HG03469 (cell line): ENCODE measurements around the gene PHYKPL.
"Not testable (repeated sequence)": the region's sequence is repeated elsewhere in the genome, so short reads cannot be mapped to it uniquely, and the experiment has no call there.

Experiments
- ATAC-seq: cut with Tn5 transposase; IDR thresholded peaks from one replicate; pipeline ENCODE4 v1.9.1; 2021; ENCODE audit warnings: mild to moderate bottlenecking, moderate library complexity, moderate number of reproducible peaks; ENCODE audit not compliant: unreplicated experiment

PHYKPL gene

DNA sequence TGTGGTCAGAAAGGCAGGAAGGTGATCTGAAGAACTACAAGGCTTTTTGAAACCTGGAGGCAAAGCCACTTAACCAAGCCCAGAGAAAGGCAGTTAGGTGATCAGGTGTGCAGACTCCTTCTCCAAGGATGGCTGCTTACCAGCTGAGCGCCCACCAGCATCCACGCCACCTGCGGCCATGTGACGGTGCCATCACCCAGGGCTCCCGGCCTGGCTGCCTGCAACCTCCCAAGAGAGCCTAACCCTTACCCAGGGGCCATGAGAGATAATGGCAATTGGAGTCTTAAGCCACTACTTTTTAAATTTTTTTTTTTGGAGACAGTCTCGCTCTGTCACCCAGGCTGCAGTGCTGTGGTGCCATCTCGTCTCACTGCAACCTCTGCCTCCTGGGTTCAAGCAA, 33.1 kb upstream of the PHYKPL start:
- ATAC-seq, result no peak

DNA sequence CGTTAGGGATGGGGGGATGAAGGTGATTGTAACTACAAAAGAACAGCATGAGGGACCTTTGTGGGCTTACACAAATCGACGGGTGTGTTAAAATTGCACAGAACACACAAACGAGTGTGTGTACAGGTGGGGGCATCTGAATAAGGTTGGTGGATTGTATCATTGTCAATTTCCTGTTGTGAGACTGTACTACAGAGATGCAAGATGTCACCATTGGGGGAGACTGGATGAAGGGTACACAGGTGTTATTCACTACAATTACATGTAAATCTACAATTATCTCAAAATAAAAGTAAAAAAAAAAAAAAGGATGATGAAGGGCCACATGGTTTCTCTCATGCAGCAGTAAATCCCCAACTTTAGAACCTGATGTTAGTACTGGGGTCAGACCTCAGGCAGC, 31.4 kb upstream of the PHYKPL start:
- ATAC-seq, result no peak

DNA sequence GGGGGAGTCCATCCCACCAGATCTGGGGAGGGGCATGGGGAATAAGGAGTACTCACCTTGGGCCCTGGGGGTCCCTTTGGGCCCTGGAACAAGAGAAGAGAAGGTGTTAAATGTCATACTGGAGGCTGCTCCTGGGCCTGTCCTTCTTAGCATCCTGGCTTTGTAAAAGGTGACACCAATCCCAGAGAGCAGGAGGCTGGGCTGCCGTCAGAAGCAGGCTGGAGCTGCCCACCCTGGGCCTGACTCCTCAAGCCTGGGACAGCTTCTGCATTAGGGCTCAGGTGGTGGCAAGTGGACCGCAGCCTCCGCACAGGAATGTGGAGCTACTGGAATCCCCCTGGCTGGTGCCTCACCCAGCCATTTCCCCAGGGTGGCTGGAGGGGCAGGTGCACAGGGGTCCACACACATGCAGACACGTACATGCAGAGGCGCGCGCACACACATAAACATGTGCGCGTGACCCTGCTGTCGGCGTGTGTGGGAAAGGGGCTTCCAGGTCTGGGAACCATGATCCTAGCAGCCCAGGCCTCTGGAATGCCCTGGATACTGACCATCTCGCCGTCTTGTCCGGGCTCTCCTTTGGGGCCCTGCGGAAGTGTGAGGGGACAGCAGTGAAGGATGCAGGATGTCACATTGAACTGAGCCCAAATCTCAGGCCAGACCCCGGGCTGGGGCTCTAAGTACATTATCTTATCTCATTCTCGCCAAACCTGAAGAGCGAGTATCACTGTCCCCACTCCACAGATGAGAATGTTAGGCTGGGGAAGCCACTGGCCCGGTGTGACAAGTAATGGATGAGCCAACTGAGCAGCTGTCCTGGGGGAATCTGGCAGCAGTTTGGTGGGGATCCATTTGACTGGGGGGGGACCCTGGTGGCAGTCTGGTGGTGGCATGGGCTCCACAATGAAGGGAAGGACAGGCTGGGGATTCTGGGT, 29.3 kb upstream of the PHYKPL start:
- no peak for ATAC-seq

DNA sequence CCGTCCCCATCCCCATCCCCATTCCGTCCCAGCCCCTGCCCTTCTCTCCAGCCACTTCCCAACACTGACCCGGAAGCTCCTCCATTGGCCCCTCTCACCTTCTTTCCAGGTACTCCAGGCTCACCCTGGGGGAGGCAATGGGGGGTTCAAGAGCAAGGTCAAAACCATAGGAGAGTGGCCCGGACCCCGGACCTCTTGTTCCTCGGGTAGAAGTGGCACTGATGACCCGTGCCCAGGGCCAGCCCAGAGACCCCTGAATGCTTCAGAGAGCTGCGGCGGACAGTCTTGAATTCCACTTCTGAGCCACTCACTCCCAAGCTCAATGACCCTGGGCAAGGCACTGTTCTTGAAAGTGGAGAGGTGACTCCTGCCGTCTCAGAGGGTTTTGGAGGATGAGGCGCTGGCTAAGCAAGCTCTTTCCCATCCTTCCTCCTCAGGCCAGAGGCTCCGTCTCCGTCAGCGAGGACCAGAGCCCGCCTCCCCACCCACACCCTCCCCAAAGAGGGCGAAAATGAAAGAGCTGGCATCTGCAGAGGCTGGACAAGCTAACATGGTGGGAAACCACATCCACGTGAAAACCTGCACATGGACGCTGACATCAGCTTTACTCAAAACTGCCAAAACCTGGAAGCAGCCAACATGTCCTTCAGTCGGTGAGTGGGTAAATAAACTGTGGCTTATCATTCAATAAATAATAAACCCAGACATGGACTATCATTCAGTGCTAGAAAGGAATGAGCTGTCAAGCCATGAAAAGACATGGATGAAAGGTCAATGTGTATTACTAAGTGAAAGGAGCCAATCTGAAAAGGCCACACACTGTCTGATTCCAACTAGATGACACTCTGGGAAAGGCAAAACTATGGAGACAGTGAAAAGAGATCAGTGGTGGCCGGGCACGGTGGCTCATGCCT, 27.3 kb upstream of the PHYKPL start:
- ATAC-seq, result no peak

DNA sequence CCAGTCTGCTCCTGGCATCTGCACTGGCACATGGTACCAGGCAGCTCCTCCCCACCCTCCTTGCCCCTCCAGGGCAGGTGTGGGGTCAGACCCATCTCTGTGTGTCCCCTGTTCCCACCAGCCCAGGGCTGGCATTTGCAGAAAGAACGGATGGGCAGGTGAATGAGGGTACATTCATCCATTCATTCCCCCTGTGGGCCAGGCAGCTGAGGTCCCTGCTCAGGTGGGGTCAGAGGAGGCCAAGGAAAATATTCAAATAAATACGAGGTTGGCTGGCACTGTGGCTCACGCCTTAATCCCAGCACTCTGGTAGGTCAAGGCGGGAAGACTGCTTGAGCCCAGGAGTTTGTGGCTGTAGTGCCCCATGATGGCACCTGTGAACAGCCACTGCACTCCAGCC, 25.0 kb upstream of the PHYKPL start:
- no peak for ATAC-seq

DNA sequence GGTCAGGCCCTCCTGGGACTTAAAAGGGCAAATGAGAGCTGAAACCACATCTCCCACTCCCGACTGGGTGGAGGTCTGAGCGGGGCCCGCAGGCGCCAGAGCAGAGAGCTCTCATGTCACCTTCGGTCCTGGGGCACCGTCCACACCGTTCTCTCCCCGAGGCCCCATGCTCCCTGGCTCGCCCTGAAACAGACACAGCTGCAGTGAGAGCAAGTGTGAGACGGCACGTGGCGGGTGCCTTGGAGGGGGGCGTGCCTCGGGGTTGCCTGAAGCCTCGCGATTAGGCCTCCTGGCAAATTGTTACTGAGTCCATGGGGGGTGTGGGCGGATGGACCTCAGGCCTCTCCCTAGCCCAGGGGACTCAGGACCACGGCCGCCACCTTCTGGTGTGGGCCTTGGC, 24.1 kb upstream of the PHYKPL start:
- no peak for ATAC-seq

DNA sequence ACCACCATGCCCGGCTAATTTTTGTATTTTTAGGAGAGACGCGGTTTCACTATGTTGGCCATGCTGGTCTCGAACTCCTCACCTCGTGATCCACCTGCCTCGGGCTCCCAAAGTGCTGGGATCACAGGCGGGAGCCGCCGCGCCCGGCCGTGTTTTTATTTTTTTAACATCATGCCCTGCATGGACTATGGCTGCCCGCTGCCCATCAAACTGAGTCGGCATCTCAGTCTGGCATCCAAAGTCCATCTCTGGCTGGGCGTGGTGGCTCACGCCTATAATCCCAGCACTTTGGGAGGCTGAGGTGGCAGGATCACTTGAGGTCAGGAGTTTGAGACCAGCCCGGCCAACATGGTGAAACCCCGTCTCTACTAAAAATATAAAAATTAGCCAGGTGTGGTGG, 21.0 kb upstream of the PHYKPL start:
- ATAC-seq, result not testable (repeated sequence)

DNA sequence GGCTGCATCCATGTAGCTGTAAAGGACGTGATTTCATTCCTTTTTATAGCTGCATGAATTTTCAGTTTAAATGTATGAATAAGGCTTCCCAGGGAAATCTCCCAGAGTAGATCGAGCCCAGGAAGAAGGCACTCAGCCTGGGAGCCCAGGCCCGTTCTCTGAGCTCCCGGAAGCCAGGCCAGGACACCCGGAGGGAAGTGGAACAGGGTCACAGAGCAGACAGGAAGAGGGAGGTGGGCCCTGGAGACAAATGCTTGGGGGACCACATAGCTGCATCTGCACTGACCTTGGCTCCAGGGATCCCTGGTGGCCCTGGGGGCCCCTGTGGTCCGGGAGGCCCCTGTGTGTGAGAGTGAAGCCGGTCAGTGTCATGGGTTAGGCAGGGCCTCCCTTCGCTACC, 19.7 kb upstream of the PHYKPL start:
- no peak for ATAC-seq

DNA sequence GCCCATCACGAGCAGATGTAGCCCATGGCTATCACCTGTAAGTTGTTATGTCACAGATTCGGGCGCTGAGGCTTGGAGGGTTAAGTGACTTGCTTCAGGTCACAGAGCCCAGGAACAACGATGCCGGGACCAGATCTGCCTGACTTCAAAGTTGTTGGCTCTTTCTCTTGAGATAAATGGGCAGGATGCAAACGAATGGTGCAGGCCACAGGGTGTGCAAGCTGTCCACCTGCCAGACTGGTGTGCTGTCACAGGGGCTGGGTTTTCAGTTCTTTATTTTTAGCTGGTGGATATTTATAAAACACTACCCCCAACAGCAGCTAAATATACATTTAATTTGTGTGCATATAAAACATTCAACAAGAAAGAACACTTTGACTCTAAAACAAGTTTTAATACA, 17.7 kb upstream of the PHYKPL start:
- ATAC-seq, result no peak

DNA sequence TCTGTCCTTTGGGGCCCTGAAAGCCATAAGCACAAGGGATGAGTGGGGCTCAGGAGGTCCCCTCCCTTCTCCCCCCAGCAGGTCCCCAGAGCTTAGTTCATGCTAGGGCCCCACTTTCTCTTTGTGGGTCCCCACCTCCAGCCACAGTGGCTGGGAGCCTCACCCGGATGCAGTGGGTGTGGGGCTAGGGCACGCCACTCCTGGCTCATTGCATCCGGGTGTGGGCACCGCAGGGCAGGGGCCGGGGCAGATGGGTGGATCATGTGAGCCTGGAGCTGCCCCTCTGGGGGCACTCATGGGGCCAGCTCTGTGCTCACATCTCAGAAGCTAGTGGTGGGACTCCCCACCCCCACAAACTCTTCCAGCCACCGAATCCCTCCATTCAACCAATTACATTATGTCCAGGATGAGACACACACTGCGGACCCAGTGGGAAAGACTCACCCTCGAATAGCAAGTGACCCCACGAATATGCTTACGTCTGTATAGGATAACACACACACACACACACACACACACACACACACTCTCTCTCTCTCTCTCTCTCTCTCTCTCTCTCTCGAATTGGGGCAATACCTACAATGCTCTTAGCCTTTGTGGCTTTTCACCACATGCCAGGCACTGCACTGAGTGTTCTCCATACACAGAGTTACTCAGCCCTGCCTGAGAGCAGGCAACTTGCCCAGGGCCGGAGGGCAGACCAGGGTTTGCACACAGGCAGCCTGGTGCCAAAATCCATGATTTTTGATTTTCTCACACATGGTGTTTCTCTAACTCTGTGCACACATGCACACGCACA, 16.8 kb upstream of the PHYKPL start:
- no peak for ATAC-seq

DNA sequence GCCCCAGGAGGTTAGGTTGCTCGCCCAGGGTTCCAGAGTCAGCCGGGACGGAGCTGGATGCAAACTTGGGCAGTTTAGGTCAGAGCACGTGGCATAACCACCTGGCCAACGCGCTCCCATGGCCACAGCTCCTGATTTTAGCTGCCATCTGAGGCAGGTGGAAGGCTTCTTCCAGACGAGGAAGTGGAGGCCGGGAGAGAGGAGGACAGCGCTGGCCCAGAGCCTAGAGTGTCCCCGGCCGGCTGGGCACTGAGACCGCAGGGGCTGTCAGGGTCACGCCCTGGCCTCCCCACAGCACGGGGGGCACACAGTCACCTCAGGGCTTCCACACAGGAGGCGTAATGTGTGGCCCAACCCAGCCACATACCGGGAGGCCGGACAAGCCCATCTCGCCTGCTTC, 16.1 kb upstream of the PHYKPL start:
- ATAC-seq, result no peak

DNA sequence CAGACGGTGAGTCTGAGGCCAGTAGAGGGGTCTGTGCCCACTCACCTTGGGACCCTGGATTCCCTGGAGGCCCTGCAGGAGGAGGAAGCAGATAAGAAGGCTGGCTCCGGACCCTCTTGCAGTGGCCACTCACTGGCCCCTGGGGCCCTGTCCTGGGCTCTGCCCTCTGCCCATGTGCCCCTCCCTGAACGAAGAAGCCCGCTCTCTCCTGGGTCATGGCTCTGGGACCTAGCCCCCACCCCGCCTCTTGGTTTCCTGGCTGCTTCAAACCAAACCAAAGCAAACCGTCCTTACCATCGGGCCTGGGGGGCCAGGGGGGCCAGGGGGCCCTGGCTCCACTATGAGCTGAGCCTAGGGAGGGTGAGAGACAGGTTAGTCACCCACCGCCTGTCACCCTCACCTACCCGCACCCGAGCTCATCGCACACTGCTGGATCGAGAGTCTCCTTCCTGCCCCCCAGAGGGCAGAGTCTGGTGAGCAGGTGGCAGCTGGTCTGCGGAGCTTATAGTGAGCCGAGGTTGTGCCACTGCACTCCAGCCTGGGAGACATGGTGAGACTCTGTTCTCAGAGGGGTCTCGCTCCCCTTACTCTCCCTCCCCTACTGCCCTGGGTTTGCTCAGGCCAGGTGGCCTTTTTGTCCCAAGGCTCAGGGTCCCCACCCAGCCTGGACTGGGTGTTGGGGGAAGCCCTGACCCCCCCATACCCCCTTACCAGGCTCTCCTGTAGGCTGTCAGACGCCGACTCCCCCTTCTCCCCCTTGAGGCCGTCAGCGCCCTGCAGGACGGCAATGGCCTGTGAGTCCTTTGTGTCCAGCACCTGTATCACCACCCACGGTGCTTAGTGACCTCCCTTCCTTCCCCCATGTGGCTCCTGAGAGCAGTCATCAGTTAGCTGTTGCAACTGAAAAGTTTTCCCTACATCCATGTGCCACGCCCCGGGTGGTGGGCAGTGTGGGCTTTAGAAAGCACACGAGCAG, 15.2 kb upstream of the PHYKPL start:
- no peak for ATAC-seq

DNA sequence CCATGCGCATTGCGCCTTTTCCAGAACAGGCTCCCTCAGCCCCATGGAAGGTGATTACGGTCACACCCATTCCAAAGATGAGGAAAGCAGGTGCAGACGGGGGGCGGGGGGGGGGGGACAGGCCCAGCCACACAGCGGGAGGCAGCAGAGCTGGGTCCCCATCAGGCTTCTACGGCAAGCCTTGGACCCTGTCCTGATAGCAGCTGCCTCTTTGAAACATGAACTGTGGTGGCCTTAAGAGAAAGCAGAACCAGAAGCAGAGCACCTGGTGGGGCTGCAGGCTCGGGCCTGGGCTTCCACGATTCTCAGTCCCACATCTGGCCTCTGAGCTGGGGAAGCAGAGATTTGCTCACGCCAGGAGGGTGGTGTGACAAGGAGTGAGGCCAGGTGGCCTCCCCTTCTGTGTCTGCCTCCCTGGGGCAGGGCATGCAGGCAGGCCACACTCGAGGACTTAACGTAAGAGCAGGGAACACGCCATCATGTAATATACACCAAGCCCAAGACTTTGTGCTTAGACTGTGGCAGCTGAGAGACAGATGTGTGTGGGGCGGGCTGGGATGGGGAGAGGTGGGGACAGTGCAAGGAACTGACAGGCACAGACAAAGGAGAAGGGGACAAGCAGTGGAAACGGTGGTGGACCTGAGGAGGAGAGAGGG, 14.2 kb upstream of the PHYKPL start:
- ATAC-seq, result no peak

DNA sequence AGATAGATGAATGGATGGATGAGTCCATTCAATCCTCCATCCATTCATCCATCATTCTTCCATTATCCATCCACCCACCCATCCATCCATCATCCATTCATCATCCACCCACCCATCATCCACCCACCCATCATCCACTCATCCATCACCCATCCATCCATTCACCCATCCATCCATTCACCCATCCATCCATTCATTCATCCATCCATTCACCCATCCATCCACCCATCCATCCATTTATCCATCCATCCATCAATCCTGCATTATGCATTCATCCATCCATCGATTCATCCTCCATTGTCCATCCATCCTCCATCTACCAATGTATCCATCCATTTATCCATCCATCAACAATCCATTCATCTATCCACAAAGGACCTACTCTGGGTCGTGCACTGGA, 12.8 kb upstream of the PHYKPL start:
- ATAC-seq, result no peak

DNA sequence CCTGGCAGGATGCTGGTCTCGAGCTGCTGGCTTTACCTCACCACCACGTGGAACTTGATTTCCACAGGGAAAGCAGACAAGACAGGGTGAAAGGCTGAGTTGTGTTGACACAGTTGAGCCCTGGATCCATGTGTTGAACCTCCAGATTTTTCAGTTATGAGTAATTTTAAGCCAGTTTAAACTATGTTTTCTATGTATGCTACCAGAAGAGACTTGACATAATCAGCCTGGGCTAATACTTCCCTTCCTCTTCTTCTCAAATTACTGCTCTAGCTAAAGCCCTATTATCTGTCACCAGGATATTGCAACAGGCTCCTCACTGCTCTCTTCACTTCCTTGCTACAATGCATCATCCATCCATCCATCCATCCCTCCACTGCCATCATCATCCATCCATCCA, 12.0 kb upstream of the PHYKPL start:
- ATAC-seq, result no peak

DNA sequence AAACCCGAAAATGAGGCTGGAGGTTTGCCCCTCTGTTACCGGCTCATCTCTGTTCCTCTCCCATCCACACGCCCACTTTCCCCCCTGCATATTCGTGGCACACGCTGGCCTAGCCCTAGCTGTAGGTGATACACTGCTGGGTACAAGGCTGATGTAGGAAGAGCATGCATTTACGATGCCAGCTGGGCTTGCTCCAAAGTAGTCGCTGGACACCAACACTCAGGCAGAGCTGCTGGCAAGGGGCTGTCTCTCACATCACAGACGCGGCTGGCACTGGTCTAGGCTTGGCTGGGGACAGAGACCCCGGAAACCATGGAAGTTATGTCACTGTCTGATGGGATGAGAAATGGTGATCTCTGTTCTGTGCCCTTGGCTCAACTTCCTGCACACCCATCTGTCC, 9.8 kb upstream of the PHYKPL start:
- ATAC-seq, result no peak

DNA sequence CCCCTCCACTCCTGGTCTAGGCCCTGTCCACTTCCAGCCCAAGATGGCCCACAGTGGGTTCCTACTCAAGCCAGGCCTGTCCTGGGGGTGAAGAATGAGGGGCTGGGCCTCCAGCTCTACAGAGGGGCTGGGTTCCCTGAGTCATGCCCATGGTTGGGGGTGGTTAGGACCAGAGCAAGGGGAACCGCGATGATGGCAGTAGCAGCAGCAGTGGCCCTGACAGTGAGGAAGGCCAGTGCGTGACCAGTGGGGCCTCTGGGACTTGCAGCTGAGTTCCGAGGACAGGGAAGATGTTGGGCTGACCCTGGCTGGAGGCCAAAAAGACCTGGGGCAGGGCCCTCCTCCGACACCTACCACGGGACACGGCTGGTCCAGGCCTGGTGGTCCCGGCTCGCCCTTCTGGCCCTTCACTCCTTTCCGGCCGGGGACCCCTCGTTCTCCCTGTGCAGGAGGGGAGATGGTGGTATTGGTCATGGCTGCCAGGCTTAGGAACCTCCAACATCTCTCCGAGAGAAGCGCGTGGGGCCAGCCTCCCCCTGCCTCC, 9.2 kb upstream of the PHYKPL start:
- no peak for ATAC-seq

DNA sequence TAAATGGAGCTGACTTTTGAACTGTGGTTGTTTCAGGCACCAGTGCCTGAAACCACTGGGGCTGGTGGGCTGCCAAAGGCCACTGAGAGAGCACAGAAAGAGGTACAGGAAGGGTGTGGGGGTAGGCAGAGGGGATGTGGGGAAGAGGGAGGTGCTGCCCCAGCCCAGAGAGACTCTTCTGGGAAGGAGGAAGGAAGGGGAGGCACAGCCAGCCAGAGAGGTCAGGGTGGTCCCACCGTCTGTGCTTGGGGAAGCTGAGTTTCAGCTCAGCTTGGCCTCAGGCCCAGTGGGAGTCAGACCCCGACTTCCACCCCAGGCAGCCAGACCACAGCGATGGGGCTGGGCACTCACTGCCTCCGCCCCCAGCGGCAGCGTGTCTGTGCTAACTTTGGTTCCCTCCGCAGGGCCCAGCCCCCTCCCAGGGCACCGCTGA, 8.6 kb upstream of the PHYKPL start:
- ATAC-seq, result no peak

DNA sequence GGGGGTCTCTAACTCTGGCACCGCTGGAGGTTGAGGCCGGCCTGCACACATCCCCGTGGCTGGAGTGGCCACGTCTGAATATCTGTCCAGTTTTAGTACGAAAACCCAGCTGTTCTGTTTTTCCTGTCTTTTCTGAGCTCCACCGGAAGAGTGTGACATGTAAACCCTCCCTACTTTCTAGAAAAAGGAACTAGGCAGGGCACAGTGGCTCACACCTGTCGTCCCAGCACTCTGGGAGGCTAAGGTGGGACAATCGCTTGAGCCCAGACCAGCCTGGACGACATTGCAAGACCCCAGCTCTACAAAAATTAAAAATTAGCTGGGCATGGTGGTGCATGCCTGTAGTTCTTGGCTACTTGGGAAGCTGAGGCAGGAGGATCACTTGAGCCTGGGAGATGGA, 8.2 kb upstream of the PHYKPL start:
- no peak for ATAC-seq
